Gastrocnemius medialis (tissue), 4 donors: Measurements from ENCODE around the gene EPHB2. TPM values are rescaled to one million over a fixed set of nuclear protein-coding genes. Genes with fewer than 3 reads are reported as not detected.

Source experiments
- ATAC-seq, 2 donors: fragments of 150-250 bp; one replicate each; pipeline ENCODE4 v1.9.1; 2016
- DNase-seq, 2 donors: peaks; one replicate each; pipeline ENCODE4 v3.0.0-alpha.2; 2019
- H3K27ac ChIP-seq, 4 donors: fragments of 200-600 bp; sonication (generic); 1 replicate in 1 of 4; 2 replicates in 3 of 4; pipeline ENCODE4 v1.5.1; 2016 to 2018; ENCODE audit warnings: mild to moderate bottlenecking in 2 of 4, moderate library complexity in 1 of 4
- H3K27me3 ChIP-seq, 3 donors: fragments of 200-600 bp; sonication (generic) in 2 of 3; 1 replicate in 1 of 3; 2 replicates in 2 of 3; pipeline versions ENCODE4 v1.5.1 to v1.6.0; 2016 to 2019; ENCODE audit warnings: mild to moderate bottlenecking in 1 of 3, moderate library complexity in 1 of 3
- H3K36me3 ChIP-seq, 2 donors: fragments of 200-600 bp; sonication (generic) in 1 of 2; one replicate each; pipeline ENCODE4 v1.5.1; 2017 to 2018
- H3K4me1 ChIP-seq, 2 donors: fragments of 200-600 bp; sonication (generic) in 1 of 2; one replicate each; pipeline ENCODE4 v1.5.1; 2016 to 2017; ENCODE audit warnings: mild to moderate bottlenecking in 2 of 2
- H3K4me3 ChIP-seq, 4 donors: fragments of 200-600 bp; sonication (generic) in 3 of 4; 1 replicate in 1 of 4; 2 replicates in 3 of 4; pipeline ENCODE4 v1.5.1; 2016 to 2019; ENCODE audit warnings: mild to moderate bottlenecking in 2 of 4
- H3K9me3 ChIP-seq, 3 donors: fragments of 200-600 bp; sonication (generic) in 2 of 3; 1 replicate in 1 of 3; 2 replicates in 2 of 3; pipeline ENCODE4 v1.5.1; 2016 to 2019
- CTCF ChIP-seq, 5 experiments: fragments of 450-650 bp in 3 of 5; fragments of 200-600 bp in 2 of 5; sonication (generic) in 2 of 5; IDR thresholded peaks in 4 of 5; conservative IDR thresholded peaks in 1 of 5; 1 replicate in 4 of 5; 2 replicates in 1 of 5; pipeline ENCODE4 v1.5.1; 2016 to 2019; ENCODE audit warnings: antibody characterized with exemption in 5 of 5, mild to moderate bottlenecking in 3 of 5, moderate library complexity in 3 of 5
- POLR2A ChIP-seq, 2 donors: fragments of 450-650 bp; IDR thresholded peaks; one replicate each; pipeline ENCODE4 v1.6.1; 2017; ENCODE audit warnings: antibody characterized with exemption in 2 of 2, mild to moderate bottlenecking in 2 of 2, moderate library complexity in 2 of 2
- in situ Hi-C, 4 donors: fragments of 200-750 bp; cut with MboI; loops; one replicate each; pipeline versions ENCODE4 v1.15.0 to v1.8.0; 2017; ENCODE audit warnings: low sequenced_read_pairs in 4 of 4
- intact Hi-C: fragments of 100-400 bp; cut with DNase I; formaldehyde crosslinking; loops from one replicate; pipeline ENCODE4 v1.15.1; 2023; ENCODE audit warnings: low total_unique reads
- total RNA-seq, 4 donors: library from RNA; depleted of rRNA; stranded (reverse); fragments of >200 nt; gene quantifications; one replicate each; pipeline versions ENCODE4 v1.1.0 to v1.2.3, GENCODE V29; 2016

Gene EPHB2
- total RNA-seq, 4 donors from 2014 or later: 0.07 to 0.58 (median 0.24) TPM; not detected in 1

- intact Hi-C loops (no loop called here), in situ Hi-C loops (no loop called here)
- Histone ChIP-seq H3K27ac (no peak overlapping the region), H3K4me3 (no peak overlapping the region), H3K4me1 (peaks cover 20 to 21% of the 10 kb centered on the region in 2 donors), H3K36me3 (no peaks in the 10 kb centered on the region), H3K27me3 (no peaks in the 10 kb centered on the region), H3K9me3 (no peaks in the 10 kb centered on the region)
- no peak for ATAC-seq
- no peak for DNase-seq
- TF ChIP-seq CTCF (IDR thresholded peaks at IDR 0.05 in 4 of 5, conservative IDR thresholded peaks at IDR 0.05 in 1 of 5): no peak
- TF ChIP-seq POLR2A (IDR thresholded peaks at IDR 0.05): no peak
Measured at GRCh38 chr1:22775478-22775877, 64.8 kb downstream of the EPHB2 start.

GRCh38 chr1:22776035-22776613 lies 65.5 kb downstream of the EPHB2 start:
- in situ Hi-C loops: no loop called here
- no peak for DNase-seq
- H3K4me1 ChIP-seq: peaks cover 20 to 21% of the 10 kb centered on the region in 2 donors

GRCh38 chr1:22777388-22778057 lies 66.9 kb downstream of the EPHB2 start:
- H3K4me1 ChIP-seq: peaks cover 9 to 14% of the 10 kb centered on the region in 2 donors
- H3K27ac ChIP-seq: no peak overlapping the region
- ATAC-seq (no peak), DNase-seq (no peak)
- H3K36me3 ChIP-seq: no peaks in the 10 kb centered on the region
- in situ Hi-C loops (no loop called here), intact Hi-C loops (no loop called here)
- no peaks in the 10 kb centered on the region for H3K9me3 ChIP-seq
- H3K27me3 ChIP-seq: no peaks in the 10 kb centered on the region
- no peak overlapping the region for H3K4me3 ChIP-seq
- TF ChIP-seq CTCF (IDR thresholded peaks at IDR 0.05 in 4 of 5, conservative IDR thresholded peaks at IDR 0.05 in 1 of 5) (no peak), POLR2A (IDR thresholded peaks at IDR 0.05) (no peak)

More at GRCh38 chr1:22776035-22776613, 65.5 kb downstream of the EPHB2 start:
- no peak for ATAC-seq
- H3K4me3 ChIP-seq: no peak overlapping the region
- H3K36me3 ChIP-seq: no peaks in the 10 kb centered on the region
- TF ChIP-seq CTCF (IDR thresholded peaks at IDR 0.05 in 4 of 5, conservative IDR thresholded peaks at IDR 0.05 in 1 of 5) (no peak), POLR2A (IDR thresholded peaks at IDR 0.05) (no peak)
- intact Hi-C loops: no loop called here
- no peaks in the 10 kb centered on the region for H3K9me3 ChIP-seq
- no peak overlapping the region for H3K27ac ChIP-seq
- no peaks in the 10 kb centered on the region for H3K27me3 ChIP-seq

DNA sequence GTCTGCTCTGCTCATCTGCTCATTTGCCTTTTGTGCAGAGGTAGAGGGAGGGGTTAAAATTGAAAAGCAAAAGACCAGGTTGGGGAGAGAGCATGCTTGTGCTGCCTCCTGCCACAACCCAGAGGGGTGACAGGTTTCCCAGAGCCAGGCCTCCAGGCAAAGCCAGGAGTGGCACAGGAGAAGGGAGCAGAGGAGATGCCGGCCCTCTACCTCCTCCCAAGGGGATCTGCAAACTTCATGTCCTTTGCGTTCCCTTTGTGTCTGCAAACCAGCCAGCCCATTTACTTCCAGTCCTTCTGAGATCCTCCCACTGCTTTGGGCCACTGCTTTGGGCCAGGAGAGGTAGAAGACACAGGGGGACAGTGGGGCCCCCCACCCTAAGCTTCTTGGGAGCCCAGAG lies 67.8 kb downstream of the EPHB2 start:
- no peak for ATAC-seq

More for the DNA sequence above, 67.8 kb downstream of the EPHB2 start:
- Histone ChIP-seq H3K4me3 (no peak overlapping the region), H3K36me3 (no peaks in the 10 kb centered on the region), H3K27me3 (no peaks in the 10 kb centered on the region), H3K9me3 (no peaks in the 10 kb centered on the region), H3K27ac (no peak overlapping the region), H3K4me1 (peaks cover 8 to 14% of the 10 kb centered on the region in 2 donors)
- TF ChIP-seq POLR2A (IDR thresholded peaks at IDR 0.05) (no peak), CTCF (IDR thresholded peaks at IDR 0.05 in 4 of 5, conservative IDR thresholded peaks at IDR 0.05 in 1 of 5) (no peak)
- no peak for DNase-seq
- in situ Hi-C loops: no loop called here
- intact Hi-C loops: no loop called here
